Measurements from ENCODE around the gene DDI2.

Gene DDI2

DNA sequence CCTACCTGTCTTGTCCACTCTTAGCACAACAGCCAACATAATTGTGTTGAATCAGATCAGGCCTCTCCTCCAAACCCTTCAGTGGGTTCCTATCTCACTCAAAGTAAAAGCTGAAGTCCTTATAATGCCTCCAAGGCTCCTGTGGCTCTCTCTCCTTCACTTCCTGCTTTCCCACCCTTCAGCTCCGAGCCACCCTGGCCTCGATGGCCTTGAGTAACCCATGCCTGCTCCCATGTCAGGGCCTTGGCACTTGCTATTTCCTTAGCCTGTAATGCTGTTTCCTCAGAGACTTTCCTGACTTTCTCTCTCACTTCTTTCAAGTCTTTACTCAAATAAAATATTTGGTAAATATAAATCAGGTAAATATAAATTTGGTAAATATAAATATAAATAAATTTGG lies 58.8 kb downstream of the DDI2 start:
- no peak for TF ChIP-seq Cebpa-rat (IDR thresholded peaks at IDR 0.05)

DNA sequence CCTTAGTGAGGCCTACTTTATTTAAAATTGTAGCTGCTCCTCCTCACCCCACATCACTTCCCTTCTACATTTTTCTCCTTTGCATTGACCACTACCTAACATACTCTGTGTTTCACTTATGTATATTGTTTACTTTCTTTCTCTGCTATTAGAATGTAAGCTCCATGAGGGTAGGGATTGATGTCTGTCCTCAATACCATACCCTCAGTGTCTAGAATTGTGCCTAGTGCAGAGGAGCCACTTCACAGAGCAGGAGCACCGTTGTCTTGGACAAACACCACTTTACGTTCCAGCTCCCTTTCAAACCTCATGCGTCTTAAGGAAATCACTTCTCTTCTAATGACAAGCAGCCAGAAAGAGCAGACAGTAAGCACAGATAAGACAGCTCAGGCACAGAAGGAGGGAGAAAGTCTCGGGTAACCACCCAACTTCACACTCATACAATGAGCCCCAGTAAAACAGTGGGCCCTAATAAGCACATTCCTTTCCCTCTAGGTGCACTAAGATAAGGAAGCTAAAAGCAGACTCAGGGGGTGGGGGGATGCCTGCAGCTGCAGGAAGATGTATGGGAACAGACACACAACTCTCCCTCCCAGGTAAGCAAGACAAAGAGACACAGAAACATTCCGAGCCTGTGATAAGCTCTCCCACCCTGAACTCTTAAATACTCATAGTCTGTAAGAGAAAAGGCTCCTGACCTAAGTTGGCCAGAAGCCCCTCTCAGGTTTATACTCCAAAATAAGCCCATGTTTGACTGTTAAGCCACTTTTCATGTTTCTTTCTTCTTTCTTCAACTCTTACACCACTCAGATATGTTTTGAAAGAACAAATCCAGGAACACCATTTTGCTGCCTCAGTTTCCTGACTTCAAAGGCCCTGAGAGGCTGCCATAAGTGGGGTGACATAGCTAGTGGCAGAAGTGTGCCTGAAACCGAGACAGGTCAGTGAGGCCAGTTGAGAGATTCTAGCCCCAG lies 59.7 kb downstream of the DDI2 start:
- Histone ChIP-seq H3K9ac (no peak overlapping the region), H3K4me1 (peaks cover 7% of the 10 kb centered on the region), H3K27me3 (no peaks in the 10 kb centered on the region), H4K20me1 (no peaks in the 10 kb centered on the region), H3K4me3 (no peak overlapping the region), H3K9me3 (no peaks in the 10 kb centered on the region), H3K27ac (no peak overlapping the region), H3K36me3 (no peaks in the 10 kb centered on the region), H3K4me2 (no peak overlapping the region)
- no peak for TF ChIP-seq Cebpa-rat (IDR thresholded peaks at IDR 0.05)

More for the DNA sequence above, 58.8 kb downstream of the DDI2 start:
- Histone ChIP-seq H3K4me2 (no peak overlapping the region), H3K27ac (no peak overlapping the region), H4K20me1 (no peaks in the 10 kb centered on the region), H3K4me1 (no peaks in the 10 kb centered on the region), H3K27me3 (no peaks in the 10 kb centered on the region), H3K36me3 (no peaks in the 10 kb centered on the region), H3K9me3 (no peaks in the 10 kb centered on the region), H3K4me3 (no peak overlapping the region), H3K9ac (no peak overlapping the region)

DNA sequence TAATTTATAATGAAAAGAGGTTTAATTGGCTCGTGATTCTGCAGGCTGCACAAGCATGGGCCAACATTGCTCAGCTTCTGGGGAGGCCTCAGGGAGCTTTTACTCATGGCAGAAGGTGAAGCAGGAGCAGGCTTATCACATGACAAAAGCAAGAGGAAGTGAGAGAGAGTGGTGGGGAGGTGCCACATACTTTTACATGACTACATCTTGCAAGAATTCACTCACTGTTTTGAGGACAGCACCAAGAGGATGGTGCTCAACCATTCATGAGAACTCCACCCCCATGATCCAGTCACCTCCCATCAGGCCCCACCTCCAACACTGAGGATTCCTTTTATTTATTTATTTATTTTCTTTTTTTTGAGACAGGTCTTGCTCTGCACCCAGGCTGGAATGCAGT lies 61.3 kb downstream of the DDI2 start:
- no peak for TF ChIP-seq Cebpa-rat (IDR thresholded peaks at IDR 0.05)
- H4K20me1 ChIP-seq, result no peaks in the 10 kb centered on the region
- peaks cover 23% of the 10 kb centered on the region for H3K4me1 ChIP-seq
- H3K27ac ChIP-seq, result no peak overlapping the region
- H3K27me3 ChIP-seq, result no peaks in the 10 kb centered on the region
- H3K4me3 ChIP-seq, result no peak overlapping the region
- no peaks in the 10 kb centered on the region for H3K36me3 ChIP-seq
- no peak overlapping the region for H3K9ac ChIP-seq
- H3K9me3 ChIP-seq, result no peaks in the 10 kb centered on the region
- H3K4me2 ChIP-seq, result no peak overlapping the region

DNA sequence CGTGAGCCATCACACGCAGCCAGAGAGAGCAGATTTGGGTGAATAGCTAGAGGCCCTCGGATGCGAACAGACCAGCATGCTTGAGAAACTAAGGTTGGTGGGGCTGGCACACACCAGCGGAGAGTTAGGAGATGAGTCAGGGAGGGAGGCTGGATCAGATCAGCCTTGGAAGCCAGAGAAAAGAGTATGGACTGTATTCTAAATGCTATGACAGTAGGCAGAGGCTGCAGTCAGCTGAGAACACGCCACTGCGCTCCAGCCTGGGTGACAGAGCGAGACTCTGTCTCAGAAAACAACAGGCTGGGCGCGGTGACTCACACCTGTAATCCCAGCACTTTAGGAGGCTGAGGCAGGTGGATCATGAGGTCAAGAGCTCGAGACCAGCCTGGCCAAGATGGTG lies 62.9 kb downstream of the DDI2 start:
- Histone ChIP-seq H3K4me1 (peaks cover 28% of the 10 kb centered on the region), H3K27me3 (no peaks in the 10 kb centered on the region), H3K9me3 (no peaks in the 10 kb centered on the region), H4K20me1 (peaks cover 5% of the 10 kb centered on the region), H3K4me3 (no peak overlapping the region), H3K4me2 (no peak overlapping the region), H3K27ac (no peak overlapping the region), H3K36me3 (no peaks in the 10 kb centered on the region), H3K9ac (no peak overlapping the region)
- no peak for TF ChIP-seq Cebpa-rat (IDR thresholded peaks at IDR 0.05)

DNA sequence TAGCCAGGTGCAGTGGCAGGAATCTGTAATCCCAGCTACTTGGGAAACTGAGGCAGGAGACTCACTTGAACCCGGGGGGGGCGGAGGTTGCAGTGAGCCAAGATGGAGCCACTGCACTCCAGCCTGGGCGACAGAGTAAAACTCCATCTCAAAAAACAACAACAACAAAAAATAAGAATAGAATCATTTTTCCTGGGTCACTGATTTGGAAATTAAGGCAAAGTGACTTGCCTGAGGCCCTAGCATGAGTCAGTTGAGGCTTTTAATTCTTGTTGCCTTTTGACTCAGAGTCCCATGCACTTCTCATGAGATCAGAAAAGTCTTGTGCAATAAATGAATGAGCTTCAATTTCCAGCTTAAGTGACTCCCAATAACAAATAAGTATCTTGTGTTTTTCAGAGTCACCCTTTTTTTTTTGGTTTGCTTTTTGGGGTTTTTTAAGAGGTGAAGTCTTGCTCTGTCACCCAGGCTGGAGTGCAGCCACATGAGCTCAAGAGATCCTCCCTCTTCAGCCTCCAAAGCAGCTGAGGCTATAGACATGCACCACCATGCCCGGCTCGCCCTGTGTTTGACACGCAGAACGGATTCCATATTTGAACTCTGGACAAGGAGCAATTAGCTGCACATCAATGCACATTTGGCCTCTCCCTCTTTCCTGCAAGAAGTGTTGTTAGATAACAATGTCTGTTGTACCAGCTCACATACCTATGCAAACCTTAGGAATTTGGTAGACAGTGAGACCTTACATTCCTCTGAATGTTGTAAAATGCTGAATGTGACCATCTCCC lies 63.5 kb downstream of the DDI2 start:
- Histone ChIP-seq H3K4me1 (peaks cover 34% of the 10 kb centered on the region), H3K4me3 (no peak overlapping the region), H3K9me3 (no peaks in the 10 kb centered on the region), H3K27me3 (no peaks in the 10 kb centered on the region), H3K36me3 (no peaks in the 10 kb centered on the region), H3K9ac (no peak overlapping the region), H4K20me1 (peaks cover 12% of the 10 kb centered on the region), H3K4me2 (no peak overlapping the region), H3K27ac (no peak overlapping the region)
- TF ChIP-seq Cebpa-rat (IDR thresholded peaks at IDR 0.05), result no peak

DNA sequence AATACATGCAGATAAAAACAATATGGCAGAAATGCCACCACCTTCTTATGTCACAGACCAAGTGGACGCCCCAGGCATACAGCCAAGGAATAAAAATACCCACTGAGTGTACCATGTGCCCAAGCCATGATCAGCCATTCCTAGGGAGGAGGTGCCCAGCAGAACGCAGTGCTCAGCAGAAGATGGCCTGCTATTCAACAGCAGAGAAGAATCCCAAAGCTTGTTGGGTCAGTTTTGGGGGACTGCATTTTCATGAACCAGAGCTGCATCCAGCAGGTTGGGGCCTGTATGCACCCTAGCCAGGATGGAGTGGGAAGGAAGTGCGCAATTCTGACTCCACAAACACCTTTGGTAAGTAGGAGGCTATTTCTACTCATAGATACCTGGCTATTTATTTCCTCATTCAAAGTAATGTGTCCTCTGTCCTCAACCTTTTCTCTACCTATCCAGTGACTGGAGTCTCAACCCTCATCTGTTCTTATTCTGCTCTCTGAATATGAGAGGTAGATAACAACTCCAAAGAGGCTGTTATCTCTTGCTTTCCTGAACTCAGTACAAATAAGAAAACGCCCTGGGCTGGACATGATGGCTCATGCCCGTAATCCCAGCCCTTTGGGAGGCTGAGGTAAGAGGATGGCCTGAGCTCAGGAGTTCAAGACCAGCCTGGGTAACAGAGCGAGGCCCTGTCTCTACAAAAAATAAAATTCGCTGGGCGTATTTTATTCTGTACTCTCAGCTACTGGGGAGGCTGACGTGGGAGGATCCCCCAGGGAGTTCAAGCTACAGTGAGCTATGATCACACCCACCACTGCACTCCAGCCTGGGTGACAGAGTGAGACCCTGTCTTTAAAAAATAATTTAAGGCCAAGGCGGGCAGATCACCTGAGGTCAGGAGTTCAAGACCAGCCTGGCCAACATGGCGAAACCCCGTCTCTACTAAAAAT lies 64.4 kb downstream of the DDI2 start:
- Histone ChIP-seq H3K9ac (no peak overlapping the region), H3K9me3 (no peaks in the 10 kb centered on the region), H3K4me2 (peak overlapping the region; percentile 94), H3K36me3 (no peaks in the 10 kb centered on the region), H4K20me1 (peaks cover 20% of the 10 kb centered on the region), H3K27ac (no peak overlapping the region), H3K27me3 (no peaks in the 10 kb centered on the region), H3K4me1 (peaks cover 42% of the 10 kb centered on the region), H3K4me3 (no peak overlapping the region)
- no peak for TF ChIP-seq Cebpa-rat (IDR thresholded peaks at IDR 0.05)

DNA sequence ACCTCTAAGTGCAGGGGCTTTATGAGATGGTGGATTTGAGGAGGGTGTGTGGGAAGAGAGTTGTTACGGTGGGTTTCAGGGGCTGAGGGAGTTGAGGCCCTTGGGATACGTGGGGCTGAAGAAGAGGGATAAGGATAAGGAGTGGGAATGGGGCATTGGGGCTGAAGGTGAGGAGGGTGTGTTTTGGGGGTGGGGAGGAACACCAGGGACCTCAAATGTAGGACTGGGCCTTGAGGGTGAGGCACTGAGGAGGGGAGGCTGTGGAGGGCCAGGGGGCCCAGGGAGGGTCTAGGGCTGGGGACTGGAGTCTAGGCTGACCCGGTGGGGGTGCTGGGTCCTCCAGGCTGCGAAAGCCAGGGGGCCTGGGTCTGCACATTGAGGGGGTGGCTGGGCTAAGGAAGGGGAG lies 65.7 kb downstream of the DDI2 start:
- peaks cover 33% of the 10 kb centered on the region for H4K20me1 ChIP-seq
- peak overlapping the region; percentile 94 for H3K4me2 ChIP-seq
- H3K27me3 ChIP-seq, result no peaks in the 10 kb centered on the region
- peak overlapping the region; percentile 93 for H3K27ac ChIP-seq
- TF ChIP-seq Cebpa-rat (IDR thresholded peaks at IDR 0.05), result no peak
- peak overlapping the region; percentile 85; the same call in 1 of the 2 replicates for H3K4me3 ChIP-seq
- peaks cover 51% of the 10 kb centered on the region for H3K4me1 ChIP-seq
- H3K36me3 ChIP-seq, result no peaks in the 10 kb centered on the region; the same call in 1 of the 2 replicates
- peak overlapping the region; percentile 90; the same call in 1 of the 2 replicates for H3K9ac ChIP-seq
- no peaks in the 10 kb centered on the region for H3K9me3 ChIP-seq

DNA sequence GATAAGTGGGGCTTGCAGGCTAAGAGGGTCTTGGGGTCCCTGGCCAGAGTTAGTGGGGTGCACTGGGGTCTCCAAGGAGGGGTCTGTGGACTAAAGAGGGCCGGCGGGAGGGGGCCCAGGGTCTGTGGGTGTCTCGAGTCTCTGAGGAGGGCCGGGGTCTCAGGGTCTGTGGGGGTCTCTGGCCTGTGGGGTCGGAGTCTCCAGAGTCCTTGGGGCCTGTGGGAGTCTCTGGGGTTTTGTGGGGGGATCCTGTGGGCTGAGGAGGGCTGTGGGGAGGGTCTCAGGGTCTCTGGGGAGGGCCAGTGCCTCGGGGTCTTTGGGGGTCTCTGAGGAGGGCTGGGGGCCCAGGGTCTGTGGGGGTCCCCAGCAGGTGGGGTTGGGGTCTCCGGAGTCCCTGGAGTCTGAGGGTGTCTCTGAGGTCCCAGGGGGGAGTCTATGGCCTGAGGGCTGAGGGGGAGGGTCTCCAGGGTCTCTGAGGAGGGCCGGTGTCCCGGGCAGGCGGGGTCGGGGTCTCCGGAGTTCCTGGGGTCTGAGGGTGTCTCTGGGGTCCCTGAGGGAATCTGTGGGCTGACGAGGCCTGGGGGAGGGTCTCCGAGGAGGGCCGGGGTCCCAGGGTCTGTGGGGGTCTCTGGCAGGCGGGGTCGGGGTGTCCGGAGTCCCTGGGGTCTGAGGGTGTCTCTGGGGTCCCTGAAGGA lies 66.2 kb downstream of the DDI2 start:
- Histone ChIP-seq H3K9ac (peak overlapping the region; percentile 90), H3K36me3 (no peaks in the 10 kb centered on the region; the same call in 1 of the 2 replicates), H3K27me3 (no peaks in the 10 kb centered on the region), H3K27ac (peak overlapping the region; percentile 93), H3K4me1 (peaks cover 55% of the 10 kb centered on the region), H3K9me3 (no peaks in the 10 kb centered on the region), H3K4me2 (peak overlapping the region; percentile 94), H3K4me3 (peak overlapping the region; percentile 85), H4K20me1 (peaks cover 39% of the 10 kb centered on the region)
- no peak for TF ChIP-seq Cebpa-rat (IDR thresholded peaks at IDR 0.05)
